GM19372 (cell line): ENCODE measurements around the gene PSMD3.

Experiments
- ATAC-seq: cut with Tn5 transposase; IDR thresholded peaks from one replicate; pipeline ENCODE4 v1.9.1; 2021; ENCODE audit warnings: mild to moderate bottlenecking, low read depth, moderate library complexity; ENCODE audit not compliant: unreplicated experiment

PSMD3 gene

DNA sequence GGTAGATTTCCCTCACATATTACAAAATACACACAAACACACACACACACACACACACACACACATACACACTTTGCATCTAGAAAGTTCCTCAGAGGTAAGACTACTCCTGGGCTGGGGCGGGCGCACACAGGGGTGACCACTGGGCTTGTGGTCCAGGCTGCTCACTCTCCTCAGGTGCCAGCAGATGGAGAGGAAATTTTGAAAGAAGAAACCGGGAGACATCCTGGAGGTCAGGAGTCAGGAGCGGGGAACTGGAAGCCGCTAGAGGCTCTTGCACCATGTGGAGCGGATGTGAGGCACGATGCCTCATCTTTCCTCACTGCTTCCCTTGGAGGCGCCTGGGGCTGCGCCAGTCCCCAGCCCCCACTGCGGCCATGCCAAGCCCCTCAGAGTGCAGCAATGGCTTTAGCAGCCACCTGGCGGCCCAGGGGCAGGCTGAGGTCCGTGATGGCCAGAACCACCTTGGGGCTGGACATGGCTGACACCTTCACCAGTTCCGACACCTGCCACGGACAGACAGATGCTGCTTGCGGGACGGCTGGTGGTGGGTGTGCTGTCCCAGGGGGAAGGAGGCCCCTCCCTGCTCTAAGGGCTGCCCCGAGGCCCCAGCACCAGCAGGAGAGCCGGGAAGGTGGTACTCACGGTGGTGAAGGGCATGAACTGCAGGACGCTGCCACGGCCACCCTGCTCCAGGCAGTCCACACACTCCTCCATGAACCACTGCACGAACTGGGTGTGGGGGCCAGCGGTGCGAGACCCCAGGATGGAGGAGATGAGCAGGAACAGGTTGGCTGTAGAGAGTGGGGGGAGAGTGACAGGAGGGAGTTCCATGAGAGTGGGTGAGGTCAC is 38.8 kb downstream of the PSMD3 start:
- ATAC-seq: no peak

DNA sequence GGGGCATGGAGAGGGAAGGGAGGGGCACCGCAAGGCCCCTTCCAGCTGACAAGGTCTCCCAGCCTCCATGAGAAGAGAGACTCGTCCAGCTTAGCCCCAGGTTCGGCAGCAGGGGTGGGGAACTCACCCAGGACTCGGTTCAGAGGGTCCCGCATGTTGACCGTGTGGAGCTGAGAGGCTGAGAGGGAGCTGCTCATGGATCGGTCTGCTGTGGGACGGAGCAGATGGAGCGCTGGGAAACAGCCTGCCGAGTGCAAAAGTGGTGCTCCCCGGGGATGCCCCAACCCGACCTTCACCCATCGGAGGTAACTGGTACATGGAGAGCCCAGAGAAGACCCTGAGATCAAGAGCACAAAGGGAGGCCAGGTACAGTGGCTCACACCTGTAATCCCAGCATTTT is 39.5 kb downstream of the PSMD3 start:
- ATAC-seq: no peak

DNA sequence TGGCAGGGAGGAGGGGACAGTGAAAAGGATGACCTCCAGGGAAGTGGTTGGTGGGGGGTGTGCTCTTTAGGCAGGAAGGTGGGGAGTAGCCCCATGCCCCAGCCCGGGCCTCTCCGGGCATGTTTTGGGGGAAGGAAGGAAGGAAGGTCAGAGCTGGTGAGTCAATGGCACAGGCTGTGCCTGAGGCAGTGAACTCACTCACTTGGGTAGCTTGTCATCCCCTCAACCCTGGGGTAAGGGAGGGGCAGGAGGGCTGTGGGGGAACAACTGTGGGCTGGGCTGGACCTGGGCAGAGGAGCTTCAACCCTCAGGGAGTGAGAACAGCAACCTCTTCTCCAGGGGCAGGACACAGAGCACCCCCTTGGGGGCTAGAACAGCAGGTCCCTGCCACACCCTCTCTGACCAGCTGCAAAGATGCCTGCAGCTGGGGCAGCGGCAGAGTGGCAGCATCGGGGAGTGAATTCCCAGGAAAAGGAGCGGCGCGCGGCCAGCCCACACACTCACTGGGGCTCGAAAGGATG is 40.9 kb downstream of the PSMD3 start:
- no peak for ATAC-seq

DNA sequence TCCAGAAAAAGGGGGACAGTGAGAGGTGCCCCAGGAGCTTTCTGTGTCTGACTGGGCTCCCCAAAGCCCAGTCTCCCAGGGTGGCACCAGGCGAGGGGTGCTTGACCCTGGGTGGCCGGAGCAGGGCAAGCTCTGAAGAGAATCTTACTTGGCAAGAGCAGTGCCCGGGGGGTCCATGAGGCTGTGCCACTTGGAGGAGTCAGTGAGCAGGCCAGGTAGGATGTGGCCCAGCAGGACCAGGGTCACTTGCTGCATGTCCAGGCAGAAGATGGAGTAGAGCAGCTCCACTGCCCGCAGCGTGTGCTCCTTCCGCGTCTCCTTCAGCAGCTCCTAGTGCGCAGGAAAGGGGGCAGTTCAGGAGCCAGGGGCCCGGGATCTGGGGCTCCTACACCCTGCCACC is 41.9 kb downstream of the PSMD3 start:
- ATAC-seq: no peak

DNA sequence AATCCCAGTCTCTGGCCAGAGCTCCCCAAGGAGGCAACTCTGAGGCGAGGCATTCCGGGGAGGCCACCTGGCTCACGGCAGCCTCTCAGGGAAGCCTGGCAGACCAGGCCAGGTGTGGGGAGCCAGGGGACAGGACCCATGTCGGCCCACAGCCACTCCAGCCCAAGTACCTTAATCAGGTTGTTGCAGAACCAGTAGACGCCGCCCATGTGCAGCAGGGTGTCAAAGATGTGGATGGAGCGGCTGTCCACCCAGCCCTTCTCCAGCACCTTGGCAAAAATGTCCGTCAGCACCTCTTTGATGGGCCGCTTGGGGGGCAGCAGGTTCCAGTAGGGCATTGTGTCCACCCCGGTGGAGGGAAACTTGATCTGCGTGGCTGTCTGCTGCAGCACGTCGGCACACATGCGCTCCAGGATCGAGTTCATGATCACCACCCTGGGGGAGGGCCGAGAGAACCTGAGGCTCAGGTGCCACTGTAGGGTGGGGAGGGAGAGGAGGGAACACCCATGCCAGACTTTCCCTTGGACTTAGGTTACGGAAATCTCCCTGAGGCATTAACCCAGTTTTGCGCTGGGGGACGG is 42.4 kb downstream of the PSMD3 start:
- ATAC-seq: no peak

DNA sequence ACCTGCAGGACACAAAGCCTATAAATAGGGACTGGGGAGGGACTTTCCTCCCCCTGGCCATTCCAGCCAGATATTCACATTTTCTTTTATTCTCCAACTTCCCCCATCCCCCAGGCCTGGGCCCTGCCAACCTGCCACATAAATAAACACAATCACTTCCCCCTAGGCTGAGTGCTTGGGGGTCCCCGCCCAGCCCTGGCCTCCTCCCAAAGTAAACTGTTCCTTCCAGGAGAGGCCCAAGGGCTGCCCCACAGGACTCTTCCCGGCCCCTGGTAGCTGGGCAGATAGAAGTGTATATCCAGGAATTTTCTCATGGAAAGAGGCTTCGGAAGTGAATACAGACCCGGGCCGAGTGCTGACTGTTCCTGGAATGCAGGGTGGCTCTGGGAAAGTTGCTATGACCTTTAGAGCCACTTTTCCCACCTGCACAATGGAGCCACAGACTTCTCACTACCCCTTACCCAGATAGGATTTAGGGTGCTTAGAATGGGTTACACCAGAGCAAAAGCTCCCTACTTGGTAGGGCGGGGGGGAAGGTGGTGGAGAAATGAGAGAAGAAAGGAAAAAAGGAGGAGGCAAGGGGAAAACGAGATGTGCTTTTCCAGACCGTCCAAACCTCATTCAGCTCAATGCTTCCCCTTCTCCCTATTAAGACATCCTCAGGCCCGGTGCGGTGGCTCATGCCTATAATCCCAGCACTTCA is 43.1 kb downstream of the PSMD3 start:
- no peak for ATAC-seq

DNA sequence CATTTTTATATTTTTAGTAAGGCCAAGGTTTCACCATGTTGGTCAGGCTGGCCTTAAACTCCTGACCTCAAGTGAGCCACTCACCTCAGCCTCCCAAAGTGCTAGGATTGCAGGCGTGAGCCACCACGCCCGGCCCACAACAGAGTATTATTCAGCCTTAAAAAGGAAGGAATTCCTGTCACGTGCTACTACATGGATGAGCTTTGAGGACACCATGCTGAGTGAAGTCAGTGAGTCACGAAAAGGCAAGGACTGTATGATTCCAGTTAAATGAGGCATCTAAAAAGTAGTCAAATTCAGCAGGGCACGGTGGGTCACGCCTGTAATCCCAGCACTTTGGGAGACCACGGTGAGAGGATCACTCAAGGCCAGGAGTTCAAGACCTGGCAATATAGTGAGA is 44.3 kb downstream of the PSMD3 start:
- no peak for ATAC-seq

DNA sequence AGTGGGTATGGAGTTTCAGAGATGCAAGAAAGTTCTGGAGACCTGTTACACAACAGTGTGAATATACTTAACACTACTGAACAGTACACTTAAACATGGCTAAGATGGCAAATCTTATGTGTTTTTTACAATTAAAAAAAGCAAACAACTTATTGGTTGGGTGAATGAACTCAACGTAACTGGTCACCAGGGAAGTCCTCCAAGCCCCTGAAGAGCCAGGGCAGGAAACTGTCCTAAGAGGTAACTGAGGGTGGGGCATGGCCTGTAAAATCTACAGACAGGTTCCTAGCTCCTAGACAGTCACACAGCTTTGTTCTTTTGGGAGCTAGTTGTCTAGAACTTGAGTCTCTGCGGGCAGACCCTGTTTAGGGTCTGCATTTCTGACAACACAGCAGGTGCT is 45.0 kb downstream of the PSMD3 start:
- no peak for ATAC-seq

DNA sequence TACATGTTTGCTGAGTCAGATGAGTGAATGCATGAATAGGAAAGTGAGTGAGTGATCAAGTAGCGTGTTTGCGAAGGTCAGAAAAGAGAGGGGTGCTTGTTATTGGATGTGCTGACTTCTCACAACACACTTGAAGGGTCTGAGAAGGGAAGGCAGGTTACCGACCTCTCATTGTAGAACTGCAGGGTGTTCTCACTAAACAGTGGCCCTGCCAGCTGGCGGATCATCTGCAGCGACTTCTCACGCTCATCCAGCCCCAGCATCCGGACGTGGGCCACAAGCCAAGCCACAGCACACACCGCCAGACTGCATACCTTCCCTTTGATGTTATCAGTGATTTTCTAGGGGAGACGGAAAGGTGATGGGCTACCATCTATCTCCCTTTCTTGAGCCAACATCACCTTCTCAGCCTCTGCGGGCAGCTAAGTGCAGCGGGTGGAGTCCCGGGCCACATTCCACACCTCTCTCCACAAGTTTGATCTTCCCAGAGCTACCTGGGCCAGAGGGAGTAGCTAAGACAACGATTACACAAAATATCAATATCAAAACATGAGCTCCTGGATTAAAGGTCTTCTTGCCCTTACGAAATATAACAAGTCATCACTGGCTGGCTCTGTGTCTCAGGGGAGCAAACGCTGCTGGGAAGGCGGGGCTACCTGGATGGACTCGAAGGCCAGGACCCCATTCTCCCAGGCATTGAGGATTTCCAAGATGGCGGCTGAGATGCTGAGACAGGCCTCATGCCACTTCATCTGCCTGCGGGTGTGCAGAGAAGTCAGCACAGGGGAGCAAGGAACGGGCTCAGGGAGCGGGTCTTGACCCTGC is 45.6 kb downstream of the PSMD3 start:
- ATAC-seq: no peak

DNA sequence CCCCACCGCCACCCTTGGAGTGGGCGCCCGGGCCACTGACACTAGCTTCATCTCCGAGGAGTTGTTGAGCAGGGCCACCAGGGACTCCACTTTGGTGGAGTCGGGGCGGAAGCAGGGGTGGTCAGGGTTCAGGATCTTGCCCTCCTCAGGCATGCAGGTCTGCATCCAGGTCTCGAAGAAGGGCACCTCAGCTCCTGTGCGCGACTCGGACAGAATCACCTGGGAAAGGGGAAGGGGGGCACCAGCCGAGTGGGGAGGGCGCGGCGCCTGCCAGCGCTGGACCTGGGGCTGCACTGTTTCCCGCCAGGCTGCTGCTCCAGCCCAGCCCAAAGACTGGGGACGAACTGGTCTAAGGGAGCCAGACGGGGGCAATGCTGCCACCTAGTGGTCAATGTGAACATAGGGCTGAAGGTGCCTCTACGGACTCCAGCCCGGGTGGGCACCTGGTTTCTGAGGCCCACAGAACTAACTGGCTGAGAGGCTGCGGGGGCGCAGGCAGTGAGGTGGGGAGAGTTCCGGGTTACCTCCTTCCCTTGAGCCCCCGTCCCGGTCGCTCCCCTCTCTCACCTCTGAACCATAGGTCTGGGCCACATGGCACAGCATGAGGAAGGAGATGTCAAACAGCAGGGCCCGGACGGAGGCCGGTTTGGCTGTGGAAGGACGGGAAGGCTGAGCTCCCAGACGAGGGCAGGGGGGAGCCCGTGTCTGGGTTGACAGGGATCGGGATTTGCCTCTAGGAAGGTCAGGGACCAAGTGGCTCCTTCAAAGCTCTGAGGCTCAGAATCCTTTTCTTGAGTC is 46.4 kb downstream of the PSMD3 start:
- ATAC-seq: no peak

DNA sequence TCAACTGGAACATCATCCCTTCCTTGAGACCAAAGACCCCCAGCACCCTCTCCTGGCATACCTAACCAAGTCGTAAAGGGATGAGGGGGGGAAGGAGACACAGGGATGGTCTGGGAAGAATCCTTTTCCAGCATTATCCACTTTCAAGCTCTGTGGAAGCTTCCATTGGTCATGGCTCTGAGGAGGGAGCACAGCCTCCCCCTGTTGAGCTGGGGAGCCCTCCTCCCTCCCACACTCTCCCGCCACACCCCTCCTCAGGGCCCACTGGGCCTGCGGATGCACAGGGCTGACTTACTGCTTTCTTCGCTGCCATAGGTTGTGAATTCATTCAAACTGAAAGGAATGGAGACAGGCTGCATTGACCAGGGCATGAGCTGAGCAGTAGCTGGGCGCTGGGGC is 47.0 kb downstream of the PSMD3 start:
- ATAC-seq: no peak

DNA sequence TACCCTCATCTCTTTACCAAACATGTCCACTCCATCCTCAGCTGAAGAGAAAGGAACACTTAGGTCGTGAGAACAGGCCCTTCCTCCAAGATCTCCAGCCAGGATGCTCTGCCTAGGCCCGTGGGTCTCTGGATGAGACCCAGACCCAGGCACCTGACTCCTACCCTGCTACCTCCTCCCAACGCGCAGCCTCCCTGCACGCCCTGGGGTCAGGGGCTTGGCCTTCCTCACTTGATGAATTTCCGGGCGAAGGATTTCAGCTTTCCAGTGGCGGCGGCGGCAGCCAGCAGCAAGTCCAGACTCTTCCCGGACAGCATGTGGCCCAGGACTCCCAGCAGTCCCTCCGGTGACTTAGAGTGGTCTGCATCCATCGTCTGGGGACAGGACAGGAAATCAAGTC is 48.0 kb downstream of the PSMD3 start:
- ATAC-seq: no peak

DNA sequence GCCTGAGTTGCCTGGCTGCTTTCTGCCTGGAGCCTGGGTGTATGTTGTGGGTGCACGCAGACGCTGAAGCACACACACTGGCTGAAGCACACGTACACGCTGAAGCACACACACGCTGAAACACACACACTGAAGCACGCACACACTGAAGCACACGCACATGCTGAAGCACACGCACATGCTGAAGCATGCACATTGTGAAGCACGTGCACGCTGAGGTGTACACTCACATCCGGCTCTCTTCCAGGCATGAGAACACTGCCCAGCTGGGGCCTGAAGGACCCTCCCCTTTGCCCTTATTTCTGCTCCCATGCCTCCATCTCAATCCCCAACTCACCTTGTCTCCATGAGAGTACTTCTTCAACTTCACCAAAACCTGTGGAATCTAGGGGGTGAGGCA is 51.1 kb downstream of the PSMD3 start:
- ATAC-seq: no peak

DNA sequence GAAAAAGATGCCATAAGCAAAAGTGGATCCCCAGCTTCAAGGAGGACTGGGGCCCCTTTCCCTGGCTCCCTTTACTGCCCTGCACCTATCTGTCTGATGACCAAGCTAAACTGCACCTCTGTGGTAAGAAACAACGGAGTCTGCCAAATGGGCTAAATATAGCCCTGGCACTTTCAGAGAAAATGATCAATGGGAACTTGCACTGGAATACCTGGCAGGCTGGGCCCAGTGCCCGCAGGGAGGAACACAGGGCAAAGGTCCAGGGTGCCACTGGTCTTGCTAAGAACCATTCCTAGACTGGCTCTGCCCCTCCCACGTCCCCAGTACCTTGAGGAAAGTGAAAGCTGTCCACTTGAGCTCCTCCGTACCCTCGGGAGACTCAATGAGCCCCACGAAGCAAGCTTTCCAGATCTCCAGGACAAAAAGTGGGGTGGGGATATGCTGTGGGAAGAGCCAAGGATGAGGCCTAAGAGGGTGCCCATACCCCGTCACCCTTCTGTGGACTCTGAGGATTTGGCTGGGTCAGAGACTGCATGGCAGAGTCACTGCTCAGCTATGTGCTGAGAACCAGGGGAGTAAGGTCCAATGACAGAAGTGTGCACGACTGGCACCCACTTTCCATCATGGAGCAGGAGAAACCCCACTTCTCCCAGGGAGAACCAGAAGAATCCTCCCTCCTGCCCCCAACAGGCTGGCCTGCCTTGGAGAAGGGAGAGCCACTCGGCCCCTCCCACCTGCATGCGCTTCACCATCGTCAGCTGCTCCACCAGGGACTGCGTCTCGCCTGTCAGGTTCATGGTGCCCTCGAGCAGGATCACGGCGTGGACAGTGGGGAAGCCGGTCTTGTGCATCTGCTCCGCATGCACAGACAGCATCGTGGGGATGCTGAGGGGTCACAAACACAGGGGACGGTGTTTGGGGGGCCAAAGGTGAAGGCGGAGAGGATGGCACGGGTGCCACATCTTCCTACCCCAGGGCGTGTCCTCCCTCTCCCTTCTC is 52.0 kb downstream of the PSMD3 start:
- no peak for ATAC-seq

DNA sequence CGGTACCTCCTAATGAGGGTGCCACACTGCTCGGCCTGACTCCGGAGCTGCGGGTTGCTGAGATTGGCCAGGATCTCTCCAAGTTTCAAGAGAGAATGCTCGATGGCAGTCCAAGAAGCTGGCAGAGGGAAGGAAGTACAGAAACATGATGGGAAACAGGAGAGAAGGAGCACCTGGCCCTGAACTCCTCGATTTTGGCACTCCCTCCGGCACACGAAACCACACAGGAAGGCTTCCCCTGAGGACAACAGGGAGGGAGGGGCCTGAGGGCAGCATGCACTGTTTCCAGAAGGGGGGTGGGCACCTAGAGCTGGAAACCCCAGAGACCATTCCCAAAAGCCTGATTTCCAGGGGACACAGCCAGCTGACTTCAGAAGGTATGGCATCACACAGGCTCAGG is 52.7 kb downstream of the PSMD3 start:
- no peak for ATAC-seq

DNA sequence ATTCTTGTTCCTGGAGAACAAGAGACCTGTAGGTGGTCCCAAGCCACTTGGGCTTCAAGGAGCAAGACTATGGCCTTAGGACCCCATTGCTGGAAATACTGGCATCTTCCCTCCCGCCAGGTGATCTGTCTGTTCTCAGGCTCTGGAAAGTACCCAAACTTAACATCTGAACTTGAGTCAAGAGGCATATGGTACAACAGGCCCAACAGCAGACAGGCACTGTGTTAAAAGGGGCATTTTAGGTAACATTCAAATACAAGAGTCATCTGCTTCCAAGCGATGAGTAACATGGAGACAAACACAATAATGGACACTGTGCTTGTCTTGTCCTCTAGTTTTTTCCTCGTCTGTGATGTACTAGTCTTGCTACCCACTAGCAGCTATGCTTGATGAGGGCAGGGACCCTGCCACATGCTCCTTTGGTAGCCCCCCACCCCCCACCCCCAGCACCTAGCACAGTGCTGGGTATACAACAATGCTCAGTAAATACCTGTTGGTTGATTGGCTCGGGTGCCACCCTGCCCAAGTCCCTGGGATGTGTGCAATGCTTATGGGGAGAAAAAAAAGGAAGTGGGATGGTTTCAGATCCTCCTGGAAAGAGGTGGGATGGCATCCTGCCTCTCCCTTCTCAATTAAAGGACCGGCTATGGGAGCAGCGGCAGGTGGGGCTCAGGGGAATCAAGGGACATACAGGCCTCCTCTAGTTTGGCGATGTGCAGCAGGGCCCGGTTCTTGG is 54.0 kb downstream of the PSMD3 start:
- ATAC-seq: no peak

DNA sequence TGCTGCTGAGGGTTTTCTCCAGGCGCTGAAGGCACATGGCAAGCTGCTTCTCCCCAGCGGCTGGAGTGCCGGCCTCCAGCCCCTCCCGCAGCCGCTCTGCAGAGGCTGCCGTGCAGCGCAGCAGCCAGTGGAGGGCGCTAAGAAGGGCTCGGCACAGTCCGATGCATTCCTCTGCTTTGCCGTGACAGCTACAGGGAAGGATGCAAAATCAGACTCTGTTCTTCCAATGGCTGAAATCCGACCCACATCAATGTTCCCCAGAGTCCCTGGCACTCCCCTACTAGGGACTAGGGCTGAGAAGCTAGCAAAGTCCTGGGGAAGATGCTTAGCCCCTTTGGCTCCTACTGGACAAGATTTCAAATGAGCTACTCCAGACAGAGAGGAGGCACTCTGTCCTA is 54.6 kb downstream of the PSMD3 start:
- ATAC-seq: no peak

DNA sequence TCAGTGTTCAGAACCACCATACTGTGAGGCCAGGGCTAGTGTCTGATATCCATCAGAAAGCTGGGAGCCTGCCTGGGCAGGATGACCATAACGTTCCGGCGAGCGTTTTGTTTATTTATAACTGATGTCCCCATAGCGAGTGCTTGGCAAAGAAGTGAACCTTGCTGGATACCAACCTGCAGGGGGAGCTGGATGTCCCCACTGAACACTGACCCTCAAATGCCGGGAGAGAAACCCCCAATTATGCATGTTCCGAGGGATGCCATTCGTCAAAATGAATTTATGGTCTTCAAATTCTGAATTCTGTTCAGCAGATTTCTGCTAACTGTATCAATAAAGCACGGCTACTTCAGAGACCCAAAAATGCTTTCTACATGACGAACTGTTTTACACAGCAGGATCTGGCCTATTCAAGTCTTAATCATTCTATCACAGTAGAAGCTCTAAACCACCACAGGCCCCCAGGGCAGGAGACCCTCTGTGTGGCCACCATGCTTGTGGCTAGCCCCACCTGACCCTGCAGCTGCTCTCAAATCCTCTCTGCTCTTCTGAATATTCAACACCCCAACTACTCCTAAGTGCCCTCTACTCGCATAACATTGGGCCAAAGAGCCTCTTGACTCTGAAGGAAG is 58.4 kb downstream of the PSMD3 start:
- no peak for ATAC-seq
